Spleen (tissue), 11 donors: ENCODE results near the gene PPP1R9A. TPM values are rescaled to one million over a fixed set of nuclear protein-coding genes. Genes with fewer than 3 reads are reported as not detected.

Source experiments
- DNase-seq: peaks from one replicate; pipeline ENCODE4 v3.0.0-alpha.2; 2020
- H3K27ac ChIP-seq, 8 donors: fragments of 200-600 bp; sonication (generic) in 7 of 8; 1 replicate in 4 of 8; 2 replicates in 4 of 8; pipeline versions ENCODE4 v1.5.0 to v1.8.0; 2016 to 2021; ENCODE audit warnings: inconsistent platforms in 4 of 8, mild to moderate bottlenecking in 4 of 8, moderate library complexity in 1 of 8
- H3K27me3 ChIP-seq, 7 donors: fragments of 200-600 bp; sonication (generic) in 6 of 7; replicated peaks in 1 of 7; 1 replicate in 4 of 7; 2 replicates in 3 of 7; pipeline versions ENCODE4 v1.5.0 to v1.8.0; 2016 to 2021; ENCODE audit warnings: inconsistent platforms in 3 of 7, mild to moderate bottlenecking in 1 of 7
- H3K36me3 ChIP-seq, 6 donors: fragments of 200-600 bp; sonication (generic) in 5 of 6; 1 replicate in 4 of 6; 2 replicates in 2 of 6; pipeline versions ENCODE4 v1.5.0 to v1.8.0; 2016 to 2021; ENCODE audit warnings: inconsistent platforms in 2 of 6
- H3K4me1 ChIP-seq, 6 donors: fragments of 200-600 bp; sonication (generic) in 5 of 6; 1 replicate in 3 of 6; 2 replicates in 3 of 6; pipeline versions ENCODE4 v1.5.0 to v1.8.0; 2016 to 2021; ENCODE audit warnings: inconsistent platforms in 3 of 6
- H3K4me3 ChIP-seq, 8 donors: fragments of 200-600 bp; sonication (generic) in 7 of 8; 1 replicate in 4 of 8; 2 replicates in 4 of 8; pipeline versions ENCODE4 v1.5.0 to v1.8.0; 2016 to 2021; ENCODE audit warnings: inconsistent platforms in 4 of 8, mild to moderate bottlenecking in 4 of 8, moderate library complexity in 2 of 8
- H3K9me3 ChIP-seq, 8 donors: fragments of 200-600 bp; sonication (generic) in 7 of 8; 1 replicate in 4 of 8; 2 replicates in 4 of 8; pipeline versions ENCODE4 v1.5.0 to v1.8.0; 2016 to 2021; ENCODE audit warnings: inconsistent platforms in 4 of 8
- POLR2A ChIP-seq, 3 donors: fragments of 450-650 bp; IDR thresholded peaks; one replicate each; pipeline ENCODE4 v1.5.1; 2017; ENCODE audit warnings: antibody characterized with exemption in 3 of 3, mild to moderate bottlenecking in 1 of 3
- POLR2AphosphoS5 ChIP-seq, 3 donors: sonication (generic); formaldehyde crosslinking; IDR thresholded peaks; one replicate each; pipeline ENCODE4 v1.5.1; 2017; ENCODE audit warnings: antibody characterized with exemption in 3 of 3
- WGBS, 5 donors: extraction: QIAGEN DNeasy Blood & Tissue Kit in 3 of 5; methylation state at CpG; one replicate each; pipeline versions ENCODE4 v1.1.5 to v1.1.7; 2013 to 2018; 5-methylcytosine and 5-hydroxymethylcytosine counted together
- intact Hi-C: fragments of 100-400 bp; cut with DNase I; formaldehyde crosslinking; loops from one replicate; pipeline ENCODE4 v1.15.0; 2023; ENCODE audit warnings: low total_unique reads
- polyA plus RNA-seq, 3 donors: library from polyadenylated mRNA; stranded (reverse); fragments of 200-250 nt; gene quantifications; one replicate each; pipeline ENCODE4 v1.2.1, GENCODE V29; 2013
- total RNA-seq, 7 donors: library from RNA; depleted of rRNA in 3 of 7; stranded (reverse); fragments of >200 nt in 3 of 7; fragmentation: NEBNext Ultra II Directional in 4 of 7; extraction: Animal tissue kit (Norgen Biotek cat#: 25700) in 4 of 7; gene quantifications; one replicate each; pipeline versions ENCODE4 v1.1.0 to v1.2.1, GENCODE V29; 2016 to 2021
- TF ChIP-seq, protein P1 (sequence below), 11 experiments: fragments of 200-600 bp in 7 of 11; fragments of 450-650 bp in 4 of 11; sonication (generic) in 4 of 11; IDR thresholded peaks in 8 of 11; conservative IDR thresholded peaks in 3 of 11; 1 replicate in 7 of 11; 2 replicates in 4 of 11; pipeline versions ENCODE4 v1.4.0 to v1.8.0; 2016 to 2021; ENCODE audit warnings: antibody characterized with exemption in 11 of 11, inconsistent platforms in 4 of 11, mild to moderate bottlenecking in 1 of 11
- donor health status: healthy with polysubstance abuse.
- donor health status: DM: no; HTN: no; CAD: no; lungs with moderate emphysema.
- donor health status: DM: no; HTN: no; CAD: no.
- donor health status: Bipolar disorder and iron deficiency.
- donor health status: healthy.
- donor health status: DM: no; HTN: no; CAD: no.
- donor health status: DM: yes; HTN: yes; CAD: no.

Gene PPP1R9A
- total and polyA plus RNA-seq, 10 donors: 0.52 to 24.1 (median 10.9) TPM

DNA sequence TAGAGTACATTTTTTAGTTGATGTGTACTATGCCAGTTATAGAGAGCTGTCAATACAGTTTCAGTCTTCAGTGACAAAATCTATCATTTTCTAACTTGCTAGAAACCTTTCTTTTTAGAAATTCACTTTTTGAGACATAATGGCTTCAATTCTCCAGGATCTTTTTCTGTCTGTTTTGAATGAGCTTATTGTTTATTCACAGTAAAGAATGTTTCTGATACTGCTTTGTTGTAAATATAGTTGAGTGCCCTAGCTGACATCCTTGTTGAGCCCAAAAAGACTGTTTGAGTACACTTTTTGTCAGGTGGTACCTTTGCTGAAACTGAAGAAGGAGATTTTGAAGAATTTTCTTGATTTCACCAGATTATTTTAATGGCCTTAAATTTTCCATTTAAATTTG, 139.9 kb downstream of the PPP1R9A start:
- Histone ChIP-seq H3K27me3 (no peaks in the 10 kb centered on the region), H3K9me3 (no peaks in the 10 kb centered on the region), H3K36me3 (no peaks in the 10 kb centered on the region), H3K4me1 (no peaks in the 10 kb centered on the region), H3K27ac (no peak overlapping the region), H3K4me3 (no peak overlapping the region)
- no peak for DNase-seq
- TF ChIP-seq POLR2A (IDR thresholded peaks at IDR 0.05) (no peak), POLR2AphosphoS5 (IDR thresholded peaks at IDR 0.05) (no peak)
- TF ChIP-seq, protein P1, sequence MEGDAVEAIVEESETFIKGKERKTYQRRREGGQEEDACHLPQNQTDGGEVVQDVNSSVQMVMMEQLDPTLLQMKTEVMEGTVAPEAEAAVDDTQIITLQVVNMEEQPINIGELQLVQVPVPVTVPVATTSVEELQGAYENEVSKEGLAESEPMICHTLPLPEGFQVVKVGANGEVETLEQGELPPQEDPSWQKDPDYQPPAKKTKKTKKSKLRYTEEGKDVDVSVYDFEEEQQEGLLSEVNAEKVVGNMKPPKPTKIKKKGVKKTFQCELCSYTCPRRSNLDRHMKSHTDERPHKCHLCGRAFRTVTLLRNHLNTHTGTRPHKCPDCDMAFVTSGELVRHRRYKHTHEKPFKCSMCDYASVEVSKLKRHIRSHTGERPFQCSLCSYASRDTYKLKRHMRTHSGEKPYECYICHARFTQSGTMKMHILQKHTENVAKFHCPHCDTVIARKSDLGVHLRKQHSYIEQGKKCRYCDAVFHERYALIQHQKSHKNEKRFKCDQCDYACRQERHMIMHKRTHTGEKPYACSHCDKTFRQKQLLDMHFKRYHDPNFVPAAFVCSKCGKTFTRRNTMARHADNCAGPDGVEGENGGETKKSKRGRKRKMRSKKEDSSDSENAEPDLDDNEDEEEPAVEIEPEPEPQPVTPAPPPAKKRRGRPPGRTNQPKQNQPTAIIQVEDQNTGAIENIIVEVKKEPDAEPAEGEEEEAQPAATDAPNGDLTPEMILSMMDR (IDR thresholded peaks at IDR 0.05 in 8 of 11, conservative IDR thresholded peaks at IDR 0.05 in 3 of 11): no peak
- intact Hi-C loops: no loop called here

DNA sequence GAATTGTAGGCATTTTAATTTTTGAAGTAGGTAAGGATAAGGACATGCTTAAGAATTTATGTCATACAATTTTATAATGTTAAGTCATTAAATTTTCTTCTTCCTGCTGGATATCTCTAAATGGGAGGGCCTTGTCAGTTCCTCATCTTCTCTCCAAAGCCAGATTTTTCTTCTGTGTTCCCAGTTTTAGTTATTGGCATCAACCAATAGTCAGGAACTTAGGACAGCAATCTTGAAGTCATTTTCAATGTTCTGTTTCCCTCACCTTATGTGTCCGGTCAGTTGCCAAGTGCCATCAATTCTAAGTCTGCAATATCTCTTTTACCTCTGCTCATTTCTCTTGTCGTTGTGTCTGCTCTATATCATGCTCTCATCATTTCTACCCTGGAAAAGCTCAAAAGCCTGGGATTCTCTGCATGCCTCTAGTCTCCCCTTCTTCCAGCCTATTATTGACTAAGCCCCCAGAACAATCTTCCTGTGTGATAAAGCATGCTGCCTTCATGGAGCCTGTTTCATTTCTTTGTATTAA, 145.2 kb downstream of the PPP1R9A start:
- H3K27me3 ChIP-seq: no peaks in the 10 kb centered on the region
- intact Hi-C loops: no loop called here
- 84 to 95% (median 88%) methylated on average over 2 of the region's 2 CpGs for WGBS, 5 donors
- no peaks in the 10 kb centered on the region for H3K9me3 ChIP-seq
- no peaks in the 10 kb centered on the region for H3K4me1 ChIP-seq
- H3K27ac ChIP-seq: no peak overlapping the region
- no peaks in the 10 kb centered on the region for H3K36me3 ChIP-seq
- H3K4me3 ChIP-seq: no peak overlapping the region
- no peak for DNase-seq
- TF ChIP-seq POLR2AphosphoS5 (IDR thresholded peaks at IDR 0.05) (no peak), POLR2A (IDR thresholded peaks at IDR 0.05) (no peak)
- TF ChIP-seq, protein P1 (IDR thresholded peaks at IDR 0.05 in 8 of 11, conservative IDR thresholded peaks at IDR 0.05 in 3 of 11): no peak

DNA sequence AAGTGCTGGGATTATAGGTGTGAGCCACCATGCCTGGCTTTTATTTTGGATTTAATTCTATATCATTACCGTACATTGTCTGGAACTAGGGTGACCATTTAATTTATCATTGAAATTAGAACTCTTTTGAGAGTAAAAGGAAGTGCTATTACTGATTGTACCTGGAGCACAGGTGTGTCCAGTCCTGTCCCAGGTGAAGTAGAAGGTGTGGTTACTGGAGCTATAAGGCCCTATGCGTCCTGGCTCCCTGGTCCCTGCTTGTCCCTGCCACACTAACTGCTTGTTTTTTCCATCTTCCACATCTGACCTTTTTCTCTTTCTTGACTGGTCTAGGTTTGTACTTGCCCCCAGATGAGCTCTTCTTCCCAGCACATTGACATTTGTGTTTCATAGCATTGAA, 147.0 kb downstream of the PPP1R9A start:
- WGBS, 5 donors: 90 to 99% (median 95%) methylated on average over 2 of the region's 2 CpGs
- Histone ChIP-seq H3K36me3 (no peaks in the 10 kb centered on the region), H3K27ac (no peak overlapping the region), H3K4me3 (no peak overlapping the region), H3K27me3 (no peaks in the 10 kb centered on the region), H3K4me1 (no peaks in the 10 kb centered on the region), H3K9me3 (no peaks in the 10 kb centered on the region)
- TF ChIP-seq POLR2AphosphoS5 (IDR thresholded peaks at IDR 0.05) (no peak), POLR2A (IDR thresholded peaks at IDR 0.05) (no peak)
- TF ChIP-seq, protein P1 (IDR thresholded peaks at IDR 0.05 in 8 of 11, conservative IDR thresholded peaks at IDR 0.05 in 3 of 11): no peak
- intact Hi-C loops: no loop called here
- no peak for DNase-seq

DNA sequence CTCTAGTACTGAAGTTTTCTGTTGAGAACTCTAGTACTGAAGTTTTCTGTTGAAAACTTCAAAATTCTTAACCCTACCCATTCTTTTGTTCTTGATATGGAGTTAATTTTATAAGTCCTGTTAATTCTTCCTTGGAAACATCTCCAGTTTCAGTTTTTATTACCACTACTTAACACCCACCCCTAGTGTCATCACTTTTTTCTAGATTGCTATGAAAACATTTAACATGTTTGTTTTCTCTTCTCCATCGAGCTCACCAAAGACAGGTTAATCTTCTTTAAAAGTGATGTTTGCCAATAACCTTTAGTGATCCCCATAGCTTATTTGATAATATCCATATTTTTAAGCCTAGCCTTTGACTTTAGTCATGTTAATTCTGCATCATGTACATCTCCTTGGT, 147.9 kb downstream of the PPP1R9A start:
- DNase-seq: no peak
- TF ChIP-seq, protein P1 (IDR thresholded peaks at IDR 0.05 in 8 of 11, conservative IDR thresholded peaks at IDR 0.05 in 3 of 11): no peak
- TF ChIP-seq POLR2AphosphoS5 (IDR thresholded peaks at IDR 0.05) (no peak), POLR2A (IDR thresholded peaks at IDR 0.05) (no peak)
- H3K36me3 ChIP-seq: no peaks in the 10 kb centered on the region
- no peak overlapping the region for H3K27ac ChIP-seq
- H3K9me3 ChIP-seq: no peaks in the 10 kb centered on the region
- no peak overlapping the region for H3K4me3 ChIP-seq
- no peaks in the 10 kb centered on the region for H3K27me3 ChIP-seq
- WGBS, 5 donors: 60 to 83% (median 69%) methylated on average over 1 of the region's 1 CpG
- H3K4me1 ChIP-seq: no peaks in the 10 kb centered on the region
- intact Hi-C loops: no loop called here
